Ammon's horn (tissue), 1 donor: Measurements from ENCODE around the gene UBA1.
"Not testable (repeated sequence)": the region's sequence is repeated elsewhere in the genome, so short reads cannot be mapped to it uniquely, and the experiment has no call there.

Experiments used
- DNase-seq: peaks from one replicate; pipeline ENCODE4 v3.0.0-alpha.2; 2016; ENCODE audit warnings: low spot score

Gene UBA1

DNA sequence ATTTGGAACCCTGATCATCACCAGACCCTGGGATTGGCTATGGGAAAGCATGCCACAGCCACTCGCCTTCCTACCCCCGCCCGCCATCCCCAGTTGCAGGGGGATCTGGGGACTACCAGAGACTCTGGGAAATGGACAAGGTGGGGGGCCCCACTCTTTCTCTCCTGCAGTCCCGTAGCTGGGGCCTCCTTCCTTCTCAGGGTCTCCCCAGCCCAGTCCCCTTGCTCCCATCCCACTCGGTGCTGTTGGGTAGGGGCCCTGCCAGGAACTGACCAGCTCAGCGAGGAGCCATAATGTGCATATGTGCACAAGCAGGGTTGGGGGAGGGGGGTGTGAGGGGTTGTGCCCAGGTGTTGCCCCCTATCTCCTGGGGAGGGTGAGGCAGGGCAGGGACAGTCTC lies 35.8 kb downstream of the UBA1 start:
- DNase-seq = no peak

DNA sequence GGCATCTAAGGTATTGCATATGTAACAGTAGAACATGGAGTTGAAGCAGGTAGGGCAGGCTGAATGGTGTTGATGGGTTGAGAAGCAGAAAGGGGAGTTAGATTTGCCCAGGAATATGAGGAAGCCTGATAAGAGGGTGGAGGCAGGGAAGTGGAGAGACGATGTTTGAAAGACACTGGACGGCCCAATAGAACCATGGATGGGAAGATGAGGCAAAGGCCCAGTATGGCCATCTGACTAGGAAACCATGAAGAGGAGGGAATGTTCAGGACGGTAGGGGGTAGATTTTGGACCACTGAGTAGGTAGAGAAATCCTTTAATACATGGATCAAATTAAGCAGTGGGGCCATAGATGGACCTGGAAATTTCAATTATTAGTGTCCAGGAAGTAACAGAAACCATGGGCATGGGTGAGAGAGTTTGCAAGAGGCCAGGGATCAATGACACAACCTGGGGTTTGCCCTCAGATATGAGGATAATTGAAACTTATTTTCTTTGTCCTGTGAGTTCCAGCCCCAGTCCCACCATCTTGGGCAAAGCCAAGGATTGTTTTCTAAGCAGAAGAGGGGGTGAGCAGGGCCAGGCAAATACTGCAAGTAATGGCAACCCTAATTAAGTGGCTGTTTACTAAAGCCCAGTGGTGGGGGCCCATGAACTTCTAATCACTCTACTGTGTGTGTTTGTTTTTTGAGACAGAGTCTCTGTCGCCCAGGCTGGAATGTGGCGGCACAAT lies 36.7 kb downstream of the UBA1 start:
- DNase-seq = no peak

DNA sequence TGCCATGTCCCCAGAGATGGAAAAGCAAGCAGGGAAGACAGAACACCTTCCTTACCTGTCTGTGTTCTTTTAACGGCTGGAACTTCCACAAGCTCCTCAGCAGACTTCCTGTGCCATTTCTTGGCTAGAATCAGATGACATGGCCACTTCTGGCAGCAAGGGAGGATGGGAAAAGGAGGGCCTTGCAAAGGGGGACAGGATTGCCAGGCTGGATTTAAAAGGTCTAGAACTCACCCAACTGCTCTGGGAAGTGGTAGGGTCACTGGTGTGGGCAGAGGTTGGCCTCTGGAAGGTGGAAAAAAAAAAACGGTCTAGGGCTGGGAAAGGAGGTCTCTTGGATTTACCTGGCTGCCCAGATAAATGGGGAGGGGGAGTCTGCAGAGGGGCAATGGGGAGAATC lies 37.5 kb downstream of the UBA1 start:
- DNase-seq = no peak

DNA sequence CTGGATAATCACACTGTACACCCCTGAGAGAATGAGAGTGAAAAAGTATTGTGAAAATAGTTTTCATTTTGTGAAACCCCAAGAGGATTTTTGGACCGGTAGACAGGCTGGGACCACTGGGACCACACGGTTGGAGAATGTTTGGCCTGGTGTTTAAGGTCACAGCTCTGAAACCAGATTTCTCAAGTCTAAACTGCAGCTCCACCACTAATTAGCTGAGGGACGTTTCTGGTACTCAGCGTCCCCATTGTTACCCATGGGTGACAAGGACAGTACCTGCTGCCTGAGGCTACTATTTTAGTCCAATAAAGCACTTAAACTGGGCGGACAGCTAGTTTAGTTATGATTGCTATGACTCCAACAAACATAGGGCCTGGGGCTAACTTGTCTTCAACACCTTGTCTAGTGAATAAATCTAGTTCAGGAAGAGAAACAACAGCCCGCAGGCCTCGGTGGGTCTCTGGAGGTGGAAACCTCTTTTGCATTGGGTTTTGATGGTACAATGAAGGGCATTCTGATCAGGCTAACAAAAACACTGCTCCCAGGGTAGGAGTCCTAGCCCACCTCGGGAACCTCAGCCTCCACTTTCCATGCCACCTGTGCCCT lies 38.7 kb downstream of the UBA1 start:
- no peak for DNase-seq

DNA sequence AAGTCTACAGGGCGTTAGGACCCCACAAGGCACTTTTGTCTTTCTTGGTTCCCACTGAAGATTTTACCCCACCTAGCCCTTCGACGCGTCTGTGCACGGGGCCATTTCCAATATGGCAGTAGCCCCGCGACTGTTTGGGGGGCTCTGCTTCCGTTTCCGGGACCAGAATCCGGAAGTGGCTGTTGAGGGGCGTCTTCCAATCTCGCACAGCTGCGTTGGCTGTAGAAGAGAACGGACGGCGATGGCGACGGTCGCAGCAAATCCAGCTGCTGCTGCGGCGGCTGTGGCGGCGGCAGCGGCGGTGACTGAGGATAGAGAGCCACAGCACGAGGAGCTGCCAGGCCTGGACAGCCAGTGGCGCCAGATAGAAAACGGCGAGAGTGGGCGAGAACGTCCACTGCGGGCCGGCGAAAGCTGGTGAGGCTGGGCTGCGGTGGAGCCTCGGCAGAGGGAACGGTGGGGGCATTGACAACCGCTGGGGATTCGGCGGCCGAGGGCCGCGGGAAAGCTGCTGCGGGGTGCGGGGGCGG lies 39.2 kb downstream of the UBA1 start, which contains the start of gene USP11:
Gene USP11 (plus strand): TSS at position 207 of the 530 bp plus-strand sequence. CDS start 35 bp downstream, at position 242.
- DNase-seq = peak; percentile 52

DNA sequence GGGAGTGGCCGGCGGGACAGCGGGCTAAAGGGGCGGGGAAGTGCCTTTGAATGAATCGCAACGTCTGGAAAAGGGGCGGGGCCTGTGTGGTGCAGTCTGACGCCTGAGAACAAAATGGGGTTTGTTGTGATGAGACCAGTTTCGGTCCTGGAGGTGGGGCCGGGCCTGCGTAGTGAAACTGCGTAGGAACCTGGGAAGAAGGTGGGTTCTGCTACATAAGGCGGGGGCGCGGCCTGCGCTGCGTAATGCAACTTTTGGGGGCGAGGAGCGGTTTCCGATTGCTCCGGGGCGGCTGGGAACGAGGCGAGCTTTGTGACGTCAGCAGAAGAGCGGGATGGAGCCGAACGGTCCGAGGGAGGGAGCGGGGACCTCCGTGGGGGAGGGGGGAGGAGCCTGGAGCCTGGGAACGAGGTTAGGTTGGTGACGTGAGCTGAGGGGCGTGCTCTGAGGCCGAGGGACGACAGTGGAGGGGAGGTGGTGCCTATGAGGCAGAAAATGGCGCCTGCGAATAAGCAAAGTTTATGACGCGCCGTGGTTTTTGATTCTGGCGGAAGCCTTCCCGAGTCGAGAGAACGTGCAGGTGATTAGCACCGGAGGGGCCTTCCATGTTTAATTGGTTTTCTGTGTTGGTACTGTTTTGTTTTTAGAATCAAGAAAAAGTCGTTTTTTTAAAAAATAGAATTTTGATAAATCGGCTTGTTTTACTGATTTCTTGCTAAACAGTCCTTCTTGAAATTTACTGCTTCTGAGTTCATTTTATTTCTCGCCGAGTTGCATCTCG lies 39.9 kb downstream of the UBA1 start:
- peak; percentile 95 for DNase-seq

DNA sequence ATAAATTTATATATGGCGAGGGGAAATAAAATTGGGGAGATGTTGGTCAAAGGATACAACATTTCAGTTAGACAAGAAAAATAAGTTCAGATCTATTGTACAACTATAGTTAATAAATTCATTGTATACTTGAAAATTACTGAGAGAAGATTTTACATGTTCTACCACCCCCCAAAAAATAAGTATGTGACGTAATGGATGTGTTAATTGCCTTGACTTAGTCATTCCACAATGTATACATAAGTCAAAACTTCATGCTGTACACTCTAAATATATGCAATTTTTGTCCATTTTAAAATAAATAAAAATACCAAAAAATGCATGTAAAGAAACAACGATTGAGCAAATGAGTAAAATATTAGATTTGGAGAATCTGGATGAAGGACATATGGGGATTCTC lies 41.0 kb downstream of the UBA1 start:
- DNase-seq = no peak

DNA sequence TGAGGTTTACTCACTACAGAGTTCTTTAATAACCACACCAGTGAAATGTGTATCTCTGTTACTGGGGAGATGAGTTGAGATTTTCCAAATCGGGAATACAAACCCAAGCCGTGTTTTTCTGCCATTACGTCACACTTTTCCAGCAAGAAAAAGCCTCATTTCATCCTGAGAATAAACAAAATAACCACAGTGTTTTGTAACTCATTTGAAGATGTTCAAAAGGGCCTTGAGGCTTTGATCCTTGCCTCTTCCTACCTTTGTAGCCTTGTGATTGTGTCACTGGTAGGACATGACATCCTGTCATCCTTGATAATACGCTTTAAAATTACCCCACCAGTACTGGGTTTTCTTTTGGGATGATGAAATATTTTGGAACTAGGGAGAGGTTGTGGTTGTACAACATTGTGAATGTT lies 42.1 kb downstream of the UBA1 start:
- no peak for DNase-seq

DNA sequence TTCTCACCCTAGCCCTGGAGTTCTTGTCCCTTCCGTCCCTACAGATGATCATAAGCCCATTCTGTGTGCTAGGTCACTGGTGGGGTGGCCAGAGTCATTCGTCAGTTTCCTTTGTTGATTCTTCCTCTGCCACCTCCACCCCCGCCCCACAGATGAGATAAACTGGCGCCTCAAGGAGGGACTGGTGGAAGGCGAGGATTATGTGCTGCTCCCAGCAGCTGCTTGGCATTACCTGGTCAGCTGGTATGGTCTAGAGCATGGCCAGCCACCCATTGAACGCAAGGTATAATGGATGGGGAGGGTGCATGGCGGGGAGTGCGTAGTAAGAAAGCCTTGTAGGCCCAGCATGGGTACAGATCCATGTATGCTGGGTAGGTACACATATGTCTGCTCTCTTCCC lies 45.6 kb downstream of the UBA1 start:
- DNase-seq = no peak

DNA sequence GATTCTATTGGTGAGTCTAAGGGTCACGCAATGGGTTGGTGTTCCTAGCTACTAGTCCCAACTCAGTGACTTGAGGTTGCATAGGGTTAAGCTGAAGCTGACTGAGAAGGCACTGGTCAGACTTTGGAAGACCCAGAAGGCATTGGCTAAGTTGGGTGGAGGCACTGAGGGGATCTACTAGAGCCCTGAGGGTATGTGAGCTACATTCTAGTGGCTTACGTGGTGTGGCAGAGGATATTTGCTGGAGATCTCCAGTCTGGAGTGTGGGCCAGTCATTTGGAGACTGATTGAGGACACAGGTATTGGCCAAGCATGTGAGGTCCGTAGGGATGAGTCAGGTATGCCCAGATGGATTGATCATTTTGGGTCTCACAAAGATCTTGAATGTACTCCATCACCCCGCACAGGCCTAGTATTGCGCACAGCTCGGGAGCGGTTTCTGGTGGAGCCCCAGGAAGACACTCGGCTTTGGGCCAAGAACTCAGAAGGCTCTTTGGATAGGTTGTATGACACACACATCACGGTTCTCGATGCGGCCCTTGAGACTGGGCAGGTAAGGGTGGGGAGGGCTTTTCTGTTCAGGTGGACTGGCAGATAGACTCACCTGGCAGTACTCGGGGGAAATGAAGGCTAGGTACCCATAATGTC lies 46.4 kb downstream of the UBA1 start:
- no peak for DNase-seq

DNA sequence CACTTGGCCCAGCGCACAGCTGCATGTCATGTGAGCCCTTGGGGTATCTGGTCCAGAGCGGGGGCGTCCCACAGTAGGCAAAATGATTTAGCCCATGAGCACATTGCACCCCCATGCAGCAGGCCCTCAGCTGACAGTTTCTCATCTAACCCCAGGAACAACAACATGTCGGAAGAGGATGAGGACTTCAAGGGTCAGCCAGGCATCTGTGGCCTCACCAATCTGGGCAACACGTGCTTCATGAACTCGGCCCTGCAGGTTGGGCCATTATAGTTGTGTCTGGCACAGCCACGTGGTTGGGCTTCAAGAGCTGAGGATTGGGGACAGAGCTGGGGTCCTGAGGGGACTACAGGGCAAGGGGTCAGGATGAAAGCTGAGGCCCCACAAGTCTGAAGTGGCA lies 47.0 kb downstream of the UBA1 start:
- DNase-seq = no peak

DNA sequence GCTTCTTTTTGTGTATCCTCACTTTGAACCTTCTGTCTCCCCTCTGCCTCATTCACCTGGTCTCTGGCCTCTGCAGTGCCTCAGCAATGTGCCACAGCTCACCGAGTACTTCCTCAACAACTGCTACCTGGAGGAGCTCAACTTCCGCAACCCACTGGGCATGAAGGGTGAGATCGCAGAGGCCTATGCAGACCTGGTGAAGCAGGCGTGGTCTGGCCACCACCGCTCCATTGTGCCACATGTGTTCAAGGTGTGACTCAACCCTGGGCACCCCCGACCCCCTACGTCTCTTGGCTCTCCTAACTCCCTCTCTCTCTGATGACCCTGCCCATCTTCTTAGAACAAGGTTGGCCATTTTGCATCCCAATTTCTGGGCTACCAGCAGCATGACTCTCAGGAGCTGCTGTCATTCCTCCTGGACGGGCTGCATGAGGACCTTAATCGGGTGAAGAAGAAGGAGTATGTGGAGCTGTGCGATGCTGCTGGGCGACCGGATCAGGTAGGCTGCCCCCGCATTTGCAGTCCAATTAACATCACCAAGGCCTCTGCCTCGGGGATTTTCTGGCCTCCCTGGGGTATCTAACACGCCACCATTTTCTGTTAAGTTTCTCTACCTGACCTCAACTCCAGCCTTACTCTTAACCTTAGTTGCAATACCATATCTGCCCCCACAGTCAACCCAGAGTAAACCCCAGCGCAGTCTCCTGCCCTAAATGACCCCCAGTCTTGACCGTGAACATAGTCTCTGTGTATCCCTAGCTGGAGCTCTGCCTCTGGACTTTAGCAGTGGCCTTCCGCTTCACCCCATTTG lies 47.8 kb downstream of the UBA1 start:
- no peak for DNase-seq

DNA sequence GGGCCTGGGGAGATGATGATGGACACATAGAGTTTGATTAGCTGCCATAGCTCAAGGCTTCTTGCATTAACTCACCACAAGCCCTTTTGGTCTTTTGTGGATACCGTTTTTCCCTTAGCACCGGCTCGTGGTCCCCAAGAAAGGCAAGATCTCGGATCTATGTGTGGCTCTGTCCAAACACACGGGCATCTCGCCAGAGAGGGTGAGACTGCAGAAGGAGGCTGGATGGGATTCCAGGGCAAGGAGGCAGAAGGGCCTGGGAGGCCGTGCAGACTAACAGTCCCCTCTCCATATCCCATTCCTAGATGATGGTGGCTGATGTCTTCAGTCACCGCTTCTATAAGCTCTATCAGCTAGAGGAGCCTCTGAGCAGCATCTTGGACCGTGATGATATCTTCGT lies 48.7 kb downstream of the UBA1 start:
- no peak for DNase-seq

DNA sequence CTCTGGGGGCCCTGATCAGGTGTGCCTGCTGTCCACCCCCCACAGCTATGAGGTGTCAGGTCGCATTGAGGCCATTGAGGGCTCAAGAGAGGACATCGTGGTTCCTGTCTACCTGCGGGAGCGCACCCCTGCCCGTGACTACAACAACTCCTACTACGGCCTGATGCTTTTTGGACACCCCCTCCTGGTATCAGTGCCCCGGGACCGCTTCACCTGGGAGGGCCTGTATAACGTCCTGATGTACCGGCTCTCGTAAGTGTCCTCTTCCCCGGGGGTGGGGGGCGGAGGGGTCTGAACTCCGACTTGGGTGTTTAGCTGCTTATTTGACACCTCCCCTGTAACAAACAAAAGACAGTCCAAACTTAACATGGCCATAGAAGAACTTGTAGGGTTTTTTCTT lies 49.7 kb downstream of the UBA1 start:
- no peak for DNase-seq

DNA sequence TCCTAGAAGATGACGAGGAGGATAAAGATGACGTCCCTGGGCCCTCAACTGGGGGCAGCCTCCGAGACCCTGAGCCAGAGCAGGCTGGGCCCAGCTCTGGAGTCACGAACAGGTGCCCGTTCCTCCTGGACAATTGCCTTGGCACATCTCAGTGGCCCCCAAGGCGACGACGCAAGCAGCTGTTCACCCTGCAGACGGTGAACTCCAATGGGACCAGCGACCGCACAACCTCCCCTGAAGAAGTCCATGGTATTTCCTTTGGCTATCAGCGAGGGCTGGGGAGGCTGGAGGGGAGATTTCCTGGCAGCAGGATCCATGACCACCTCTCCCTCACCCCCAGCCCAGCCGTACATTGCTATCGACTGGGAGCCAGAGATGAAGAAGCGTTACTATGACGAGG lies 51.0 kb downstream of the UBA1 start:
- no peak for DNase-seq

DNA sequence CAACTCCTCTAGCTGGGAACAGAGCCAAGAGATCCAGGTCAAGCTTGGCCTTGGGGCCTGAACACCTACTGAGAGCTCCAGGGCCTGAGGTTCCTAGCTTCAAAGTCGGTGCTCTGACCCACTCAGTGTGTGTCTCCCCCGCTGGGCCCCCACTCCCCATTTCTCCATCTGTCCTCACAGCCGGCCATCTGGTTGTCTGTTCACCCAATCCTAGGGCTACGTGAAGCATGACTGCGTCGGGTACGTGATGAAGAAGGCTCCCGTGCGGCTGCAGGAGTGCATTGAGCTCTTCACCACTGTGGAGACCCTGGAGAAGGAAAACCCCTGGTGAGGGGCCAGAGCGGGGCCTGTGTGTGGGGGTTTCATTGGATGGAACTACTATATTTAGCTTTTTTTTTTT lies 51.5 kb downstream of the UBA1 start:
- DNase-seq = no peak

DNA sequence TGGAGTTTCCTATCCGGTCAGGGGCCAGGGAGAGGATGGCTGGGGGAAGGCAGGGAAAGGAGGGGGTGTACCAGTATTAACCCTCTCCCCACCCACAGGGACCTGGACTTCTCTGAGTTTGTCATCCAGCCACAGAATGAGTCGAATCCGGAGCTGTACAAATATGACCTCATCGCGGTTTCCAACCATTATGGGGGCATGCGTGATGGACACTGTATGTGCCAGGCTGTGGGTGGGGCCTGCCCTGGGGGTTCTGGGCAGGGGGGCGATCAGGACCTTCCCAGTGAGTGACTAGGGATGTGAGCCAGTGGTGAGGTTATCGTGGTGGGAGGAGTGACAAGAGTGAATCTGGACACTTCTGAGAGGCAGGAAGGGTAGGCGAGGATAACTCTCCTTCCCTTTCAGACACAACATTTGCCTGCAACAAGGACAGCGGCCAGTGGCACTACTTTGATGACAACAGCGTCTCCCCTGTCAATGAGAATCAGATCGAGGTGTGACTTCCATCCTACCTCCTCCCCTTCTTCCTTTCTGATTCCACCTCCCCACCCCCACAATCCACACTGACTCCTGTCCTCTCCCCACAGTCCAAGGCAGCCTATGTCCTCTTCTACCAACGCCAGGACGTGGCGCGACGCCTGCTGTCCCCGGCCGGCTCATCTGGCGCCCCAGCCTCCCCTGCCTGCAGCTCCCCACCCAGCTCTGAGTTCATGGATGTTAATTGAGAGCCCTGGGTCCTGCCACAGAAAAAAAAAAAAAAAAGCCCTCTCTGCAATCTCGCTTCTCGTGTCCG lies 53.8 kb downstream of the UBA1 start:
- no peak for DNase-seq

DNA sequence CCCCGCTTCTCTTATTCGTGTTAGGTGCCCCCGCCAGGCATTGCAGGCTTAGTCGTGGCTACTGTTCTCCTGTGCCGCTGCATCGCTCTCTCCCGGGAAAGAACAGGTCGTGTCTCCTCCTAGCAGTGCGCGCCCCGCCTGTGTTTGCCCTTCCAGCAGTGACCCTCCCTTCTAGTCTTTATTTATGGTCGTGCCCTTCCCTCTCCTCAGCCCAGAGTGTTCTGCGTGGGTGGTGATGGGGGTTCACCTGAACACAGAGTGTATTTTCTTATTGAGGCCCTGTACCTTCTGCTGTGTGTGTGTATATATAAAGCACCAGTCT lies 54.3 kb downstream of the UBA1 start:
- DNase-seq = no peak

DNA sequence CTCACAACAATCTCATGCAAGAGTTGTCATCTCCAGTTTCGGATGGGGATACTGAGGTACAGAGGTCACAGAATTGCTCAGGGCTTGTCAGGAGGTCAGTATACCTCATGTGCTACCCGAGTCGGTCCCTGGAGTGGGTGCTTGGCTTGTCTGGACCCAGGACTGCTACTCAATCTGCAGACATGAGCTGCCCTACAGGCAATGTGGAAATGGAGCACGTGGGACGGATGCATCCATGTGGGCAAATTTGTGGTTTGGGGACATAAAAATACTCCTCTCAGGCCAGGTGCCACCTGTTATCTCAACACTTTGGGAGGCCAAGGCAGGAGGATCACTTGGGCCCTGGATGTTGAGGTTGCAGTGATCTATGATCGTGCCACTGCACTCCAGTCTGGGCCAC lies 54.9 kb downstream of the UBA1 start:
- DNase-seq = no peak

DNA sequence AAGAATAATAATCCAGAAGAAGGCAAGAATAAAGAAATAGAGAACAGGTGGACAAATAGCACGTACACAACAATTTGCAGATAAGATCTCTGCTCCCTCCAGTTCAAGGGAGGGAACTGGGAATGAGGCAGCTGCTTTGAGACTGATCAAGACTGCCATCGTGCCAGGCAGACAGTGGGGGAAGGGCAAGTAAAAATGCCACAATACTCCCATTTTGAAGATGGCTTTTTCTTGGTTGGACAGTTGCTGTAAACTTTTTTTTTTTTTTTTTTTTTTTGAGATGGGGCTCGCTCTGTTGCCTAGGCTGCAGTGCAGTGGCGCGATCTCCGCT lies 56.4 kb downstream of the UBA1 start:
- no peak for DNase-seq

DNA sequence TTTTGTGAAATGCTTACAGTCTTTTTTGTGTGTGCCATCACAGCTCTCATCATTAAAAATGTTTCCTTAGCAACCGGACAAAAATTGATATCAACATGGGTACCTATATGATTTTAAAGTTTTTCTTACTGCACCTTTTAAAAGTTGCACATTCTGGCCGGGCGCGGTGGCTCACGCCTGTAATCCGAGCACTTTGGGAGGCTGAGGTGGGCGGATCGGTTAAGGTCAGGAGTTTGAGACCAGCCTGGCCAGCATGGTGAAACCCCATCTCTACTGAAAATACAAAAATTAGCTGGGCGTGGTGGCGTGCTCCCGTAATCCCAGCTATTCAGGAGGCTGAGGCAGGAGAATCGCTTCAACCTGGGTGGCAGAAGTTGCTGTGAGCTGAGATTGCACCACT lies 64.0 kb downstream of the UBA1 start:
- not testable (repeated sequence) for DNase-seq
